HG02973 (cell line): ENCODE data around the gene WNT6.

Experiments
- ATAC-seq: cut with Tn5 transposase; IDR thresholded peaks from one replicate; pipeline ENCODE4 v1.9.1; 2021; ENCODE audit warnings: moderate library complexity; ENCODE audit not compliant: unreplicated experiment

WNT6 gene

GRCh38 chr2:218891275-218892135 lies 31.9 kb downstream of the WNT6 start:
- no peak for ATAC-seq

GRCh38 chr2:218892693-218893348 lies 33.2 kb downstream of the WNT6 start:
- peak; percentile 37 for ATAC-seq

- ATAC-seq = no peak
These were observed 33.9 kb downstream of the WNT6 start for GRCh38 chr2:218893349-218894150.

GRCh38 chr2:218894151-218894879 lies 34.7 kb downstream of the WNT6 start:
- no peak for ATAC-seq

- ATAC-seq = no peak
These were observed 35.2 kb downstream of the WNT6 start for GRCh38 chr2:218894880-218895157.

GRCh38 chr2:218895326-218895725 lies 35.7 kb downstream of the WNT6 start:
- no peak for ATAC-seq

- ATAC-seq = peak; percentile 9
These were observed 36.3 kb downstream of the WNT6 start for GRCh38 chr2:218895759-218896500.

- ATAC-seq = peak; percentile 52
These were observed 37.1 kb downstream of the WNT6 start for GRCh38 chr2:218896501-218897393.

- no peak for ATAC-seq
These were observed 37.9 kb downstream of the WNT6 start for GRCh38 chr2:218897394-218898108.

- ATAC-seq = peak; percentile 38
These were observed 38.7 kb downstream of the WNT6 start for GRCh38 chr2:218898109-218898878.

GRCh38 chr2:218899147-218899546 lies 39.5 kb downstream of the WNT6 start:
- ATAC-seq = no peak

- ATAC-seq = no peak
These were observed 42.8 kb downstream of the WNT6 start for GRCh38 chr2:218902427-218902826.

GRCh38 chr2:218904176-218904575 lies 44.6 kb downstream of the WNT6 start:
- ATAC-seq = no peak

- ATAC-seq = peak; percentile 91
These were observed 49.4 kb downstream of the WNT6 start for GRCh38 chr2:218908721-218909619.

GRCh38 chr2:218910741-218911140 lies 51.1 kb downstream of the WNT6 start:
- ATAC-seq = no peak

GRCh38 chr2:218920504-218920903 lies 60.9 kb downstream of the WNT6 start:
- ATAC-seq = no peak
